Small intestine (tissue), 4 donors: ENCODE results near the gene MYPOP. TPM values are rescaled to one million over a fixed set of nuclear protein-coding genes. Genes with fewer than 3 reads are reported as not detected.

Experiments used
- polyA plus RNA-seq, 4 donors: library from polyadenylated mRNA; stranded (reverse) in 3 of 4; unstranded in 1 of 4; fragments of 200-250 nt in 3 of 4; fragments of 120-200 nt in 1 of 4; gene quantifications; one replicate each; pipeline versions ENCODE4 v1.2.1 to v1.2.3, GENCODE V29; 2013
- donor health status: healthy with polysubstance abuse.
- donor health status: Bipolar disorder and iron deficiency.
- donor health status: healthy.

MYPOP gene
- polyA plus RNA-seq, 4 donors = 4.8 to 10.7 (median 8.4) TPM

Other genes starting within 250 kb of the MYPOP start
- gene GIPR, start 234.4 kb downstream of the MYPOP start, polyA plus RNA-seq = 1 to 10 TPM in 2 of 4 donors, under 1 TPM in 2; 0.67 to 9.1 (median 0.97) TPM
- 100 to 1,000 TPM; 209 to 422 (median 250) TPM for gene SNRPD2, start 210.7 kb downstream of the MYPOP start, polyA plus RNA-seq
- gene QPCTL, start 209.9 kb downstream of the MYPOP start, polyA plus RNA-seq = 1 to 10 TPM; 4.1 to 8.7 (median 5.5) TPM
- gene FBXO46, start 171.7 kb downstream of the MYPOP start, polyA plus RNA-seq = 10 to 100 TPM in 1 of 4 donors, 1 to 10 TPM in 3; 5.4 to 16.6 (median 9.3) TPM
- not detected for gene MEIOSIN, start 169.2 kb downstream of the MYPOP start, polyA plus RNA-seq
- gene SIX5, start 133.4 kb downstream of the MYPOP start, polyA plus RNA-seq = 10 to 100 TPM in 1 of 4 donors, 1 to 10 TPM in 3; 1.6 to 12.4 (median 6.3) TPM
- gene DMPK, start 120.1 kb downstream of the MYPOP start, polyA plus RNA-seq = 10 to 100 TPM; 12.7 to 42.2 (median 21.6) TPM
- 10 to 100 TPM in 2 of 4 donors, 1 to 10 TPM in 2; 4.6 to 20.9 (median 11.9) TPM for gene DMWD, start 109.8 kb downstream of the MYPOP start, polyA plus RNA-seq
- gene RSPH6A, start 87.3 kb downstream of the MYPOP start, polyA plus RNA-seq = under 1 TPM in 2 of 4 donors, not detected in 2; 0.01 to 0.07 TPM
- gene SYMPK, start 39.5 kb downstream of the MYPOP start, polyA plus RNA-seq = 100 to 1,000 TPM in 1 of 4 donors, 10 to 100 TPM in 3; 64.8 to 106 (median 72.4) TPM
- gene FOXA3, start 38.3 kb downstream of the MYPOP start, polyA plus RNA-seq = 10 to 100 TPM; 15.7 to 33.6 (median 23.1) TPM
- gene IRF2BP1, start 16.5 kb downstream of the MYPOP start, polyA plus RNA-seq = 10 to 100 TPM; 14.5 to 22.5 (median 15.7) TPM
- not detected for gene NANOS2, start 12.2 kb upstream of the MYPOP start, polyA plus RNA-seq
- 1 to 10 TPM in 1 of 4 donors, under 1 TPM in 3; under 0.01 to 2.0 (median 0.56) TPM for gene NOVA2, start 71.3 kb upstream of the MYPOP start, polyA plus RNA-seq
- 10 to 100 TPM in 2 of 4 donors, 1 to 10 TPM in 2; 7.8 to 13.3 (median 10.7) TPM for gene CCDC61, start 92.9 kb upstream of the MYPOP start, polyA plus RNA-seq
- gene PGLYRP1, start 120.4 kb upstream of the MYPOP start, polyA plus RNA-seq = under 1 TPM in 1 of 4 donors, not detected in 3; 0.41 TPM
- gene IGFL4, start 138.4 kb upstream of the MYPOP start, polyA plus RNA-seq = 1 to 10 TPM in 1 of 4 donors, under 1 TPM in 1, not detected in 2; 0.03 to 1.2 TPM
- not detected for gene IGFL3, start 222.1 kb upstream of the MYPOP start, polyA plus RNA-seq
- gene IGFL2, start 245.6 kb upstream of the MYPOP start, polyA plus RNA-seq = 1 to 10 TPM in 1 of 4 donors, under 1 TPM in 1, not detected in 2; 0.16 to 2.0 TPM